Mononuclear cell (primary cell): ENCODE data around the gene UPK3A. TPM values are rescaled to one million over a fixed set of nuclear protein-coding genes. Genes with fewer than 3 reads are reported as not detected.

Experiments
- H3K27me3 ChIP-seq: 2 replicates; pipeline ENCODE4 v1.6.0; 2011; ENCODE audit warnings: low read length, control low read depth; ENCODE audit not compliant: insufficient read depth
- H3K4me1 ChIP-seq: 2 replicates; pipeline ENCODE4 v1.5.1; 2011; ENCODE audit warnings: mild to moderate bottlenecking, low read length, control low read depth; ENCODE audit not compliant: insufficient read depth
- H3K4me3 ChIP-seq: 2 replicates; pipeline ENCODE4 v1.5.1; 2011; ENCODE audit warnings: mild to moderate bottlenecking, low read length, moderate library complexity
- H3K9me3 ChIP-seq: 2 replicates; pipeline ENCODE4 v1.5.1; 2011; ENCODE audit warnings: low read depth, mild to moderate bottlenecking, control low read depth, low read length
- total RNA-seq: library from RNA; depleted of rRNA; stranded (reverse); fragments of >200 nt; gene quantifications from one replicate; pipeline ENCODE4 v1.2.3, GENCODE V29; 2012

The UPK3A gene
- total RNA-seq: 0.94 TPM

DNA sequence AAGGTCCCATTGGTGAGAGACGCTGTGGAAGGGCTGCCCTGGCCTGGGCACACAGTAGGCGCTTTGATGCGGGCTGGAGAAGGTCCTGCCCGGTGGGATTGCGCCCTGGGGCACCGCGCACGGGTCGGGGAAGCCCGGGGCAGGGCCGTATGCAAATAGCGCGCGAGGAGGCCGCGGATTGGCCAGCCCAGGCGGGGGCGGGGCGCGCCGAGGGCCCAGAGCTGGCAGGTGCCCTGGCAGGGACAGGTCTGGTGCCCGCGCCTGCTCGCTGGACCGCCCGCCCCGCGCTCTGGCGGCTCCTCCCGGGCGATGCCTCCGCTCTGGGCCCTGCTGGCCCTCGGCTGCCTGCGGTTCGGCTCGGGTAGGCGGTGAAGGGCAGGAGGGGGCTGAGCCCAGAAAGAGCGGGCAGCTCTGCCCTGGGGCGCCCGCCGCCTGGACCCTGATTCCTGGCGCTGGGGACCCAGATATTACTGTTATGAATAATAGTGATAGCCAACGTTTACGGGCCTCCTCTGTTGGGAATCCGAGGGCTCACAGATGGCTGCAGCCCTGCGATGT lies at the start of gene UPK3A:
UPK3A (plus strand) TSS at position 245 of the 558 bp plus-strand sequence; CDS start at position 310, 65 bp downstream.
- no peak within 1 kb of the TSS for H3K4me3 ChIP-seq
- peaks cover 3% of the 10 kb centered on the region for H3K27me3 ChIP-seq
- no peaks in the 10 kb centered on the region for H3K9me3 ChIP-seq
- H3K4me1 ChIP-seq: peaks cover 61% of the 10 kb centered on the region

DNA sequence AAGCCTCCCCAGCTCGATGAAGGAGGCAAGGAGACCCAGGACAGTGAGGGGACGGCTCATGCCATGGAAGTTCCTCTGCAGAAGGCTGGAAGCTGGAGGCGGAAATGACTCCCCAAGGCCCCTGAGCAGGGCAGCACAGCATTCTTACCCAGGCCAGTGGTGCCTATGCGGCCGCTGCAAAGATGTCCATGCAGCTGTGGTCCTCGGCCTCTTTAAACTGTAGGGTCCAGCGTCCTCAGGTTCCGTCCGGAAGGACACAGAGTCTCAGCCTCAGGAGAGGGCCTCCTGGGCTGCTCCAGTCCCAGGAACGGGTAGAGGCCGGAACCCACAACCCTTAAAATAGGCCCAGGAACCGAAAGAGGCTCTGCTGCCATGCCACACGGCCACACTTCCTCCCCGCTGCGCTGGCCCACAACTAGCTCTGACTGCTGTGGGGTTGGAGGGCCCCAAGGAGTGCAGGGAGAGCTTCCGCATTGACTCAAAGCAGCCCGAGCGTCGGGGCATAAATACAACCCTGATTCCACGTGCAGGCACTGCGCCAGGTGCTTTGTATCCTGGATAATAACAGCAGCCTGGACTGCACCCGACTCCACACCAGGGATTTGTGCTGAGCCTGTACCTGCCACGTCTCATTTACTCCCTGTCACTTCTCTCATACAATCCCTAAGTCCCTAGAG lies 49.5 kb upstream of the UPK3A start:
- Histone ChIP-seq H3K4me1 (peaks cover 100% of the 10 kb centered on the region), H3K27me3 (no peaks in the 10 kb centered on the region), H3K4me3 (no peak overlapping the region), H3K9me3 (no peaks in the 10 kb centered on the region)

DNA sequence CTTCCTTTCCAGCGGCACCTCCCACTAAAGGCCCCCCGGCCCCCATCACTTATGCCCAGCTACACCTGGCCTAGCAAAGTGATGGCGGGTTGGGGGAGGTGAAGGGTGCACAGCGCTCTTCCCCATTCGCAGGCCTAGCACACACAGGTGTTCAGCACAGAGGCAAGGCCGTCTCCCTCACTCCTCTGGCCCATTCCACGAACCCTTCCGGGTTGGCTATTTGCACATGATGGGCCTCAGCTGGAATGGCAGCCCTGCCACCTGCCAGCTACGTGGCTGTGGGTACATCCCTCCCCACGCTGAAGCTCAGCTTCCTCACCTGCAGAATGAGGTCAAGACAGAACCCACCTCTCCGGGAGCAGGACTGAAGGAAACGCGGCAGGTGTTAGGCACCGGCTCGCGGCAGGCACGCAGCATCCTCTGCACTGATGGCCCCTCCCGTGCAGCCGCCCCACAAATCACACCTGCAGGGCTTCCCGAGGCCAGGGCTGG lies 48.9 kb upstream of the UPK3A start:
- H3K9me3 ChIP-seq: no peaks in the 10 kb centered on the region
- H3K27me3 ChIP-seq: no peaks in the 10 kb centered on the region
- H3K4me1 ChIP-seq: peaks cover 94% of the 10 kb centered on the region
- no peak overlapping the region for H3K4me3 ChIP-seq

DNA sequence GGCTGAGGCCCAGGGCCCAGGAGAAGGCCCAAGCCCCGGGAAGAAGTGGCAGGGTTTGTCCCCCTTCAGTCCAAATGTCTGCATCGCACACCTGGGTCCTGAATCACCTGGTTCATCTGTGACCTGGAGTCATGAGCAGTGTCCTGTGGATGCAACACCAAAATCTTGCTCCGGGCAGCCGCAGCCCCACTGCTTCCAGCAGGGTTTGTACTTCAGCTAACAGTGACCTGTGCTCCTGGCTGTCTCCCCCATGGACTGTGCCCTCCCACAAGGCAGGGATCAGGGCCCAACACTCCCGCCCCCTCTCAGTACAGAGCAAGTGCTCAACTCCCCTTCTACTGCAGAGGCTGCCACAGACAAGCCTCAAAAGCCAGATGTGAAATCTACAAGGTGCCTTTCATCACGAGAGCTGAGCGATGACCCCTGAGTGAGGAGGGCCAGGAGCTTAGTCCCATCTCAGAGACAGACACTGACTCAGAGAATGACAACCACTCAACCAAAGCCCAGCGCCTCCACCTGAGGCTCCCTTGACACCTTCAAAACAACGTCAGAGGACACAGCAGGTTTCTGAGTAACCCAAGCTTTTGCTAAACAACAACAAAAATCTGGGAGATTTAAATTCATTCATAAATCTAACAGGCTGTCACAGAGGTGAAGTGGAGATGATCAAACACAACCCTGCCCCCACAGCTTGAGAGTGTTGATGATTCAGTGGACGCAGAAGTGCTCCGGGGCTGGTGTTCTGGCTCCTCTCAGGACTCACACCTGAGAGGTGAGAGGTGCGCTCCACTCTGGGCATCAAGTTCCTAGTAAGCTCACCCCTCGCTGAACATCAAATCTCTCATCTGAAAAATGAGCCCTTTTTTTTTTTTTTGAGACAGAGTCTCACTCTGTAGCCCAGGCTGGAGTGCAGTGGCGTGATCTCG lies 47.4 kb upstream of the UPK3A start:
- Histone ChIP-seq H3K27me3 (no peaks in the 10 kb centered on the region), H3K9me3 (no peaks in the 10 kb centered on the region), H3K4me1 (peaks cover 88% of the 10 kb centered on the region), H3K4me3 (no peak overlapping the region)

DNA sequence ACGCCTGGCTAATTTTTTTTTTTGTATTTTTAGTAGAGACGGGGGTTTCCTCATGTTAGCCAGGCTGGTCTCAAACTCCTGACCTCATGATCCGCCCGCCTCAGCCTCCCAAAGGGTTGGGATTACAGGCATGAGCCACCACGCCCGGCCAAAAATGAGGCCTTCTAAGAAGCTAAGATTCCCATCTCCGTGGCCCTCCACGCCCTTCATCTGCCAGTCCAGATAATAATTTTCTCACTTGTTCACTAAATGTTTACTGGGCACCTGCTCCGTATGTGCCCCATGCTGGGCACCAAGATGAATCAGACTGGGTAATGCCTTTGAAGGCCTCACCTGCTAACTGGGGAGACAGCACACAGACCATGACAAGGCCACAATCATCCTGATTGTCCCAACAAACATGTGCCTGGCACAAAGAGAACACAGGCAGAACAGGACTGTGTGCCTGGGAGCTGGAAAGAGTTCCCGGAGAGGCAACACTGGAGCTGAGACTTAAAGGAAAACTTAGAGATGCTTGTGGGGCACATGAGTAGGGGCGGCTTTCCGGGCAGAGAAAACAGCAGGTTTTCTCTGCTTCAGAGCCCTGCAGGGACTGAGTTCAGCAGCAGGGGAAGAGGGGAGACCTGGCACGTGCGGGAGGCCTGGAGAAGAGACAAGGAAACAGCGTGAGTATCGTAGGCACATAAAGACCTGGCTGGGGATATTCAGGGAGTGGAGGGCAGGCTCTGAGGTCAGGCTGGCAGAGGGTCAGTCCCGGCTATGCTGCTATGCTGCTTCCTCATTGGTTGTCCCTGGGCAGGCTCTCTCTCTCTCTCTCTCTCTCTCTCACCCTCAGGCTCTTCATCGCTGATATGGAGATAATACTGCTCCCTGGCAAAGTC lies 46.4 kb upstream of the UPK3A start:
- Histone ChIP-seq H3K9me3 (no peaks in the 10 kb centered on the region), H3K4me1 (peaks cover 78% of the 10 kb centered on the region), H3K4me3 (no peak overlapping the region), H3K27me3 (no peaks in the 10 kb centered on the region)

DNA sequence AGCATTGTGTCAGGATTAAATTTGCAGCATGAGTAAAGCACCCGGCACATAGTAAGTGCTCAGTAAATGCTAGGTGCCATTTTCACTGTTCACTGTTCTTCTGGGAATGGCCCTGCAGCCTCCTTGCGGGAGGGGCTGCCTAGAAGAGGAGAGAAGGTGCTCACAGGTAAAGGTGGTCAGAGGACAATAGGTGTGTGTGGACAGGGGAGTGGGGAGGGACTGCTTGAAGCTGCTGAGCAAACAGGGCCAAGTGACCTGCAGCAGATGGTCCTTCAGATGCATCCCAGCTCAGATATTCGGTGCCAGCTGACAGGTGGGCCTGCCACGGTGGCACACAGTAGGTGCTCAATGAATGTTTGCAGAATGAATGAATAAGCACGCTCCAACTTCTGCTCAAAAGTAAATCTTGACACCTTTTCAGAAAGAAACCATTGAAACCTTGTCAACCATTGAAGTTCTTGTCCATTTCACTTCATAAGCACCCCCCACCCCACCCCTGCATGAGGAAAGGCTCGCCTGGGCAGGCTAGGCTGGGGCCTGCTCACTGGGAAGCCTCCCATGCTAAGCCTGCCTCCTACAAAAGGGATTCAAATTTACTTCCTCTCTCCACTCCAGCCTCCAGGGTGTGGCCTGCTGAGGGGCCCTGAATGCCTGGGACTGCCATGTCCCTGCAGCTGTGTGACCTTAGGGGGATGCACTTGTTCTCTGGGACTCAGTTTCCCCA lies 45.6 kb upstream of the UPK3A start:
- Histone ChIP-seq H3K4me1 (peaks cover 70% of the 10 kb centered on the region), H3K4me3 (peak overlapping the region; percentile 56), H3K9me3 (no peaks in the 10 kb centered on the region), H3K27me3 (no peaks in the 10 kb centered on the region)

DNA sequence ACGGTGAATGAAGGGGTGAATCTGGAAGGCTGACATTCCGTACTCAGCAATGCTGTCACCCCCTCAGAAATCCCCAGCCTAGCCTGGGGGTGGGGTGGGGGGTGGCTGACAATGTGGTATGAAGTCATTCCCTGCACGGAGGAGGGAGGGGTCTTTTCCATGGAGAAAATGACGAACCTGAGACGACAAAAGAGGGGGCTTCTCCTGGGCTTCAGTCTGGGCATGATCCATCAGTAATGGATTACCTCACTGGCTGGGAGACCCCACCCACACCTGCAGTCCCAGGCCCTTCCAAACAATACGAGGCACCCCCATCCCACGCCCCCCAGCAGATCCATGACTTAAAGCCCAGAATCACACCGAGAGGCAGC lies 45.1 kb upstream of the UPK3A start:
- Histone ChIP-seq H3K9me3 (no peaks in the 10 kb centered on the region), H3K4me3 (peak overlapping the region; percentile 56), H3K4me1 (peaks cover 64% of the 10 kb centered on the region), H3K27me3 (no peaks in the 10 kb centered on the region)

DNA sequence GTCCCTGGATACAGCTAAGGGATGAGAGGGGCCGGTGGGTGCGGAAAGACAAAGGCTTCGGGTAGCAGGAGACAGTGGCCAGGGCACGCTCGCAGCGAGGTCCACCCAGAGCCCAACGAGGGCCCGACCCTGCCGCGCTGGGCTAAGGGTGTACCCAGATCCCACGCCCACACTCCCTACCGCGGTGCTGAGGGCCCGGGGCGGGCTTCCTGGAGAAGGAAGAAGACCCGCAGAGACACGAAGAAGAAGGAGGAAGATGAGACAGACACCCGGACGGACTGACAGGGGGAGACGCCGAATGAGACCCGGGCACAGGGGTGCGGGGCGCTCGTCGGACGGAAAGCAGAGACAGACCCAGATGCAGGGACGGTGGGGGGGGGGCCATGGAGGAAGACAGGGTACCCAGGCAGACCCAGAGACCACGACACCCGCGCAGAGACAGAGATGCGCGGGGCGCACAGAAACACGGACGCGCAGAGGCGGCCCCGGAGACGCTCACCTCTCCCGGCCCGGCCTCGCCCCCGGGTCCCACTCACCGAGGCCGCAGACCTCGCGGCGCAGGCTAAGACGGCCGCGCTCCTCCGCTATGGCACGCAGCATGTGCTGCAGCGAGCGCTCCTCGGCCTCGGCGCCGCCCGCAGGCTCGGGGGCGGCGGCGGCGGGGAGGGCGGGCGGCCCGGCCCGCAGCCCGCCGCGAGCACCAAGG lies 44.5 kb upstream of the UPK3A start:
- Histone ChIP-seq H3K4me3 (peak overlapping the region; percentile 56), H3K4me1 (peaks cover 58% of the 10 kb centered on the region), H3K27me3 (no peaks in the 10 kb centered on the region), H3K9me3 (no peaks in the 10 kb centered on the region)

DNA sequence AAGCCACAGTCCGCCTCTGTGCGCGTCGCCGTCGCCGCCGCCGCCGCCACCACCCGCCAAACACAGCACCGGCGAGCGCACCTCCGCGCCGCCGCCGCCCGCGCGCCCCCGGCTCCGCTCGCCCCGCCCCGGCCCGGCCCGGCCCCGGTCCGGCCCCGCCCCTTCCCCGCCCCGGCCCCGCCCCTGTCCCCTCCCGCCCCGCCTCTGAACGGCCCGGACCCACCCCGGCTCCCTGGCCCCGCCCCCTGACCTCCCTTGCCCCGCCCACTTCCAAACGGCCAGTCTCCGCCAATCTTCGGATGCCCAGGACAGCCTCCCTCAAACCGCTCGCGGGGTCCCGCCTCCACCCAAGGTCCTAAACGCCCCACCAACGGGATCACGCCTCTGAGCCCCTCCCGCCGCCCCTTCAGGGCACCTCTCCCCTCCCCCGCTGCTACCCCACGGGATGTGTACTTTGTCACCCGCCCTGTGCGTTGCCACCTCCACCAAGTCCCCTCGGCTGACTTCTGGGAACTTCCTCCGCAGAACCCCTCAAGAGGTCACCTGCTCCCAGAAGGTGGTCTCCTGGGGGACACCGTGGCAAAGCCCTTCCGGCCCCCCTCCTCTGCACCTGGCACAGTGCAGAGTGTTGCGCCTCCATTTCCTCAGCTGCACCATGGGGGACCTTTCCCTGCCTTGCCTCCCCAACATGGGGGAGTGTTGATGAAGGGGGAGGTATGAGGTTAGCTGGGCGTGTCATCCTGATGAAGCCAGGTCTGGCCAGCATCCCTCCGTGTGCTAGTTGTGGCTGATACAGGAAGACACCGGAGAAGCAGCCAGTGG lies 43.7 kb upstream of the UPK3A start, which contains the start of gene KIAA0930:
KIAA0930 (minus strand) TSS at position 85 of the 822 bp plus-strand sequence. CDS start 191 bp downstream, outside the sequence.
- Histone ChIP-seq H3K9me3 (no peaks in the 10 kb centered on the region), H3K4me3 (peak within 1 kb of the TSS; percentile 56), H3K27me3 (no peaks in the 10 kb centered on the region), H3K4me1 (peaks cover 51% of the 10 kb centered on the region)

DNA sequence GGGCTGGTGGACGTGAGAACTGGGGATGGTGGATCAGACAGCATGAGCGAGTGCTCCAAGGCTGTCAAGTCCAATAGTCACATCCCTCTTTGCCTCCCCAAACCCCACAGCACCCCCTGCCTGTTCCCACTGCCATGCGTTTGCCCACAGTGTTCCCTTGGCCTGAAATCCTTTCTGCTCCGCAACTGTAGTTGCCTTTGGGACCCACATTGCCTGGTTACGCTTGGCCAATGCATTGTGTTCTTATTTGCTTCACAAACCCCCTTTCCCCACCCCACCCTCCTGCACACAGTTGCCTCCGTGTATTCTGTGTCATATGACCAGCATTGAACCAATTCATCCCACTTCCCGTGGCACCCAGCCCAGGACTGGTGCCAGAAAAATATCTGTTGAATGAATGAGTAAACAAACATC lies 42.0 kb upstream of the UPK3A start:
- Histone ChIP-seq H3K27me3 (no peaks in the 10 kb centered on the region), H3K4me3 (no peak overlapping the region), H3K9me3 (no peaks in the 10 kb centered on the region), H3K4me1 (peaks cover 41% of the 10 kb centered on the region)

DNA sequence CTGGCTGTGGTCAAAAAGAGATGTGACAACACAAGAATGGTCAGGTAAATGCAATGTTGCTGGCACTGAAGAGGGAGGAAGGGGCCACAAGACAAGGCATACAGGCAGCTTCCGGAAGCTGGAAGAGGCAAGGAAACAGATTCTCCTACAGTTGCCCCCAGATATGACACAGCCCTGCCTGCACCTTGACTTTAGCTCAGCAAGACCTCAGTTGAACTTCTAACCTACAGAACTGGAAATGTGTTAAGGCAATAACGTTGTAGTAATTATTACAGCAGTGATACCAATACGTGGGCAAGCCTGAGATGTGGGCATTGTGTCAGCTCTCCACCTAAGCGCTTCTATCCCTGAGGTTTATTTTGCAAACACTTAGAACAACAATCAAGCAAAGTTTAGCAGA lies 39.8 kb upstream of the UPK3A start:
- Histone ChIP-seq H3K9me3 (no peaks in the 10 kb centered on the region), H3K4me3 (no peak overlapping the region), H3K4me1 (peaks cover 20% of the 10 kb centered on the region), H3K27me3 (no peaks in the 10 kb centered on the region)

DNA sequence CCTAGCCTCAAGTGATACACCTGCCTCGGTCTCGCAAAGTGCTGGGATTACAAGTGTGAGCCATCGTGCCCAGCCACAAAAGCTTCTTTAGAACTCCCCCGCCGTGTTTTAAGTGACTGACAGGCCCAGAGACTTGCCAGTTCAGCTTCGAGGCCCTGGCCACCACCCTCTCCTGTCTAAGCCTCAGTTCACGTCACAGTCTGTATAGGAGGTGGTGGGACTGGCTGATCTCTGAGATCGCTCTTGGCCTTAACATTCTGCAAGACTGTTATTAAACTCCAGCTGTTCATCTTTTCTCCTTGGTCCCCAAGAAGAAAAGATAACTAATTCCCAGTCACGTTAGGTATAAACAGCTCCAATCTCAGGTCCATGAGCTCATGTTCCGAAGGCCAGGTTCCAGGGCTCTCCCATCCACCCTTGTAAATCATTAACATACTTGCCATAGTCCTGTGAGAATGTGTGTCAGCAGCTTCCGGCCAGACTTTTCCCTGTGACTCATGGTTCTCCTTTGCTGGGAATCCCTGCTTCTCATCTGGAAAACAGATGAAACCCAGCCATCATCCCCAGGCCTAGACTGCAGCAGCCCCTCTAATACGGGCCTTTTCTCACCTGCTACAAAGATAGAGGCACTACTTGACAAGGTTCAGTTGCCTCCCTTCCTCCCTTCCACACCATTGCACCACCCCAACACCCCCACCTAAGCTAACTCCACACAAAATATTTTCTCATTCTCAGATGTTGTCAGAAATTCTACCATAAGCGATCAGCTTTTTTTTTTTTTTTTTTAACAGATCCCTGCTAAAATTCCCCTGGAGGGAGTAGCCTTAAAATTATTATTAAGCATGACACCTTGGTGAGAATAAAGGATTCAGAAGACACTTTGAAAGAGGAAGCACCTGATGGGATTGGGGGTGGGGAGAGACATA lies 38.4 kb upstream of the UPK3A start:
- no peaks in the 10 kb centered on the region for H3K27me3 ChIP-seq
- H3K4me3 ChIP-seq: no peak overlapping the region
- peaks cover 13% of the 10 kb centered on the region for H3K4me1 ChIP-seq
- H3K9me3 ChIP-seq: no peaks in the 10 kb centered on the region
